Hepatocyte (in vitro differentiated cells): ENCODE results near the gene GEMIN5. TPM values are rescaled to one million over a fixed set of nuclear protein-coding genes. Genes with fewer than 3 reads are reported as not detected.
A peak's percentile ranks its signal among the peaks of the same experiment; 100 is the strongest.

Source experiments
- DNase-seq: peaks from one replicate; pipeline ENCODE4 v3.0.0-alpha.2; 2016; ENCODE audit warnings: low spot score
- H2AFZ ChIP-seq: fragments of 200-600 bp; sonication (generic); 2 replicates; pipeline ENCODE4 v1.6.0; 2016; ENCODE audit warnings: antibody characterized with exemption, mild to moderate bottlenecking
- H3K27ac ChIP-seq: fragments of 200-600 bp; sonication (generic); 2 replicates; pipeline ENCODE4 v1.5.1; 2016; ENCODE audit warnings: mild to moderate bottlenecking
- H3K27me3 ChIP-seq: fragments of 200-600 bp; sonication (generic); 2 replicates; pipeline ENCODE4 v1.6.1; 2016
- H3K36me3 ChIP-seq: fragments of 200-600 bp; sonication (generic); replicated peaks from 2 replicates; pipeline ENCODE4 v1.5.1; 2016; ENCODE audit warnings: low read depth; ENCODE audit not compliant: insufficient read depth
- H3K4me1 ChIP-seq: fragments of 200-600 bp; sonication (generic); 2 replicates; pipeline ENCODE4 v1.5.1; 2016; ENCODE audit warnings: mild to moderate bottlenecking, moderate library complexity; ENCODE audit not compliant: insufficient read depth
- H3K4me2 ChIP-seq: fragments of 200-600 bp; sonication (generic); 2 replicates; pipeline ENCODE4 v1.6.0; 2016
- H3K4me3 ChIP-seq: fragments of 200-600 bp; sonication (generic); 2 replicates; pipeline ENCODE4 v1.5.1; 2016; ENCODE audit warnings: mild to moderate bottlenecking
- H3K79me2 ChIP-seq: fragments of 200-600 bp; sonication (generic); 2 replicates; pipeline ENCODE4 v1.6.0; 2017; ENCODE audit warnings: mild to moderate bottlenecking
- H3K9me2 ChIP-seq: fragments of 200-600 bp; sonication (generic); replicated peaks from 2 replicates; pipeline ENCODE4 v1.6.0; 2017; ENCODE audit warnings: mild to moderate bottlenecking; ENCODE audit not compliant: insufficient read depth
- H3K9me3 ChIP-seq: fragments of 200-600 bp; sonication (generic); 2 replicates; pipeline ENCODE4 v1.5.1; 2016; ENCODE audit warnings: low read depth, mild to moderate bottlenecking
- H4K20me1 ChIP-seq: fragments of 200-600 bp; sonication (generic); 2 replicates; pipeline ENCODE4 v1.6.0; 2016; ENCODE audit warnings: mild to moderate bottlenecking; ENCODE audit not compliant: insufficient read depth, poor library complexity, severe bottlenecking
- EZH2 ChIP-seq: fragments of 200-600 bp; sonication (generic); IDR thresholded peaks from 2 replicates; pipeline ENCODE4 v1.6.1; 2016; ENCODE audit warnings: antibody characterized with exemption, mild to moderate bottlenecking, borderline replicate concordance
- EZH2phosphoT487 ChIP-seq: fragments of 200-600 bp; sonication (generic); IDR thresholded peaks from one replicate; pipeline ENCODE4 v1.6.1; 2018; ENCODE audit warnings: antibody characterized with exemption, mild to moderate bottlenecking, low read depth, moderate library complexity; ENCODE audit not compliant: unreplicated experiment, severe bottlenecking
- WGBS: methylation state at CpG from one replicate; pipeline ENCODE4 v1.1.6; 2016; ENCODE audit warnings: low lambda C conversion rate; ENCODE audit errors: missing lambda C conversion rate; 5-methylcytosine and 5-hydroxymethylcytosine counted together
- polyA plus RNA-seq: library from polyadenylated mRNA; unstranded; fragments of >200 nt; fragmentation: Nextera tagmentation; extraction: Ambion mirVana; gene quantifications from 2 replicates; pipeline ENCODE4 v1.2.1, GENCODE V29; 2016
- total RNA-seq: library from RNA; depleted of rRNA; stranded (reverse); fragments of >200 nt; gene quantifications from 2 replicates; pipeline ENCODE4 v1.2.3, GENCODE V29; 2014
- TF ChIP-seq, protein P1 (sequence below): fragments of 200-600 bp; sonication (generic); IDR thresholded peaks from 2 replicates; pipeline ENCODE4 v1.5.1; 2016; ENCODE audit warnings: antibody characterized with exemption, mild to moderate bottlenecking; ENCODE audit not compliant: poor library complexity

Gene GEMIN5
- total and polyA plus RNA-seq, 2 experiments from 2014 or later = 6.2 to 12.1 TPM

- 90% methylated on average over 2 of the region's 2 CpGs for WGBS
- H3K4me3 ChIP-seq = no peak overlapping the region
- H3K4me1 ChIP-seq = peaks cover 5% of the 10 kb centered on the region
- H3K27me3 ChIP-seq = no peaks in the 10 kb centered on the region
- H3K79me2 ChIP-seq = peaks cover 91% of the 10 kb centered on the region
- no peaks in the 10 kb centered on the region for H3K36me3 ChIP-seq
- no peaks in the 10 kb centered on the region for H3K9me3 ChIP-seq
- H2AFZ ChIP-seq = no peak overlapping the region
- no peaks in the 10 kb centered on the region for H3K9me2 ChIP-seq
- H4K20me1 ChIP-seq = peaks cover 41% of the 10 kb centered on the region
- no peak for DNase-seq
- TF ChIP-seq, protein P1, sequence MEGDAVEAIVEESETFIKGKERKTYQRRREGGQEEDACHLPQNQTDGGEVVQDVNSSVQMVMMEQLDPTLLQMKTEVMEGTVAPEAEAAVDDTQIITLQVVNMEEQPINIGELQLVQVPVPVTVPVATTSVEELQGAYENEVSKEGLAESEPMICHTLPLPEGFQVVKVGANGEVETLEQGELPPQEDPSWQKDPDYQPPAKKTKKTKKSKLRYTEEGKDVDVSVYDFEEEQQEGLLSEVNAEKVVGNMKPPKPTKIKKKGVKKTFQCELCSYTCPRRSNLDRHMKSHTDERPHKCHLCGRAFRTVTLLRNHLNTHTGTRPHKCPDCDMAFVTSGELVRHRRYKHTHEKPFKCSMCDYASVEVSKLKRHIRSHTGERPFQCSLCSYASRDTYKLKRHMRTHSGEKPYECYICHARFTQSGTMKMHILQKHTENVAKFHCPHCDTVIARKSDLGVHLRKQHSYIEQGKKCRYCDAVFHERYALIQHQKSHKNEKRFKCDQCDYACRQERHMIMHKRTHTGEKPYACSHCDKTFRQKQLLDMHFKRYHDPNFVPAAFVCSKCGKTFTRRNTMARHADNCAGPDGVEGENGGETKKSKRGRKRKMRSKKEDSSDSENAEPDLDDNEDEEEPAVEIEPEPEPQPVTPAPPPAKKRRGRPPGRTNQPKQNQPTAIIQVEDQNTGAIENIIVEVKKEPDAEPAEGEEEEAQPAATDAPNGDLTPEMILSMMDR = no peak
- TF ChIP-seq EZH2 = no peak
- no peak for TF ChIP-seq EZH2phosphoT487
- H3K27ac ChIP-seq = no peak overlapping the region
- H3K4me2 ChIP-seq = peak overlapping the region; percentile 5
Observed at GRCh38 chr5:154862766-154863165, 75.2 kb downstream of the GEMIN5 start.

DNA sequence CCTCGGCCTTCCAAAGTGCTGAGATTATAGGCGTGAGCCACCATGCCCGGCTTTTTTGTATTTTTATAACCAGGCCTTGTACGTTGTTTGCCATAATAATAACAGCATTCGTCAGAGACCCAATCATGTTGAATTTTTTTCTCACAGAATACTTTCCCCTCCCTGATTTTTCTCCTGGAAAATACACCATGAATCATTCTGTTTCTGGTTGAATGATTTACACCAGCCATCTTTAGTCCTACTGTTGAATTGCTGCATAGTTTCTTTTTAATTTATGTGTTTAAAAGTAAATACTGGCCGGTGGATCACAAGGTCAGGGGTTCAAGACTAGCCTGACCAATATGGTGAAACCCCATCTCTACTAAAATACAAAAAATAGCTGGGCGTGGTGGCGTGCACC lies 76.1 kb downstream of the GEMIN5 start:
- Histone ChIP-seq H3K4me3 (no peak overlapping the region), H3K9me2 (no peaks in the 10 kb centered on the region), H3K27me3 (no peaks in the 10 kb centered on the region), H3K4me2 (peak overlapping the region; percentile 5), H3K79me2 (peaks cover 83% of the 10 kb centered on the region), H4K20me1 (peaks cover 41% of the 10 kb centered on the region), H2AFZ (no peak overlapping the region), H3K27ac (no peak overlapping the region), H3K9me3 (no peaks in the 10 kb centered on the region), H3K4me1 (peaks cover 6% of the 10 kb centered on the region), H3K36me3 (no peaks in the 10 kb centered on the region)
- DNase-seq = no peak
- no peak for TF ChIP-seq EZH2phosphoT487
- TF ChIP-seq, protein P1 = no peak
- TF ChIP-seq EZH2 = no peak
- 88% methylated on average over 8 of the region's 8 CpGs for WGBS

DNA sequence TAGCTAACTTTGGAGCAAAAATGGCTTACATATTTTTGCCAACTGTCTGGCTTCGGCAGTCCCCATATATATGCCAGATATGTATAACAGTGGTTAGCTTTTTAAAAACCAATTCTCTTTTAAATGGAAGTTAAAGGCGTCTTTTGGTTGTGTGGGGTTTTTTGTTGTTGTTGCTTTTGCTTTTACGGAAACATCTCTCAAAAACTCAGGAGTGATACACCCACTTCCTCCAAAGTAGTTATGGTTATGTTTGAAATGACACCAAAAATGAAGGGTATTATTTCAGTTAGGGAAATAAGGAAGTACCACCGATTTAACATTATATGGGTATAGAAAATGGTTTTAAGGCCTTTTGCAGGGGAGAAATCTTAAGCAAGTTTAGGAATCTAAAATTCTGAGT lies 77.2 kb downstream of the GEMIN5 start:
- Histone ChIP-seq H4K20me1 (peaks cover 38% of the 10 kb centered on the region), H3K9me3 (no peaks in the 10 kb centered on the region), H3K27me3 (no peaks in the 10 kb centered on the region), H3K9me2 (no peaks in the 10 kb centered on the region), H2AFZ (no peak overlapping the region), H3K79me2 (peaks cover 72% of the 10 kb centered on the region), H3K4me3 (no peak overlapping the region), H3K4me2 (peak overlapping the region; percentile 85), H3K4me1 (peaks cover 12% of the 10 kb centered on the region), H3K27ac (peak overlapping the region; percentile 94), H3K36me3 (no peaks in the 10 kb centered on the region)
- TF ChIP-seq EZH2 (no peak), EZH2phosphoT487 (no peak)
- TF ChIP-seq, protein P1 = no peak
- WGBS = 88% methylated on average over 4 of the region's 4 CpGs
- DNase-seq = no peak

- Histone ChIP-seq H3K36me3 (no peaks in the 10 kb centered on the region), H4K20me1 (peaks cover 38% of the 10 kb centered on the region), H3K79me2 (peaks cover 66% of the 10 kb centered on the region), H3K27me3 (no peaks in the 10 kb centered on the region), H3K4me2 (peak overlapping the region; percentile 85), H2AFZ (no peak overlapping the region), H3K4me1 (peaks cover 12% of the 10 kb centered on the region), H3K9me2 (no peaks in the 10 kb centered on the region), H3K9me3 (no peaks in the 10 kb centered on the region), H3K4me3 (peak overlapping the region; percentile 80), H3K27ac (peak overlapping the region; percentile 94)
- TF ChIP-seq, protein P1 = no peak
- TF ChIP-seq EZH2 (no peak), EZH2phosphoT487 (no peak)
- 36% methylated on average over 5 of the region's 5 CpGs for WGBS
- no peak for DNase-seq
Observed at GRCh38 chr5:154860123-154860522, 77.9 kb downstream of the GEMIN5 start.
